GM12872 (cell line): ENCODE measurements around the gene PGD.

Experiments
- CTCF ChIP-seq: IDR thresholded peaks from 3 replicates; pipeline ENCODE4 v1.5.1; 2011; ENCODE audit warnings: low read depth, mild to moderate bottlenecking, low read length, moderate library complexity; ENCODE audit not compliant: insufficient read depth

Gene PGD

DNA sequence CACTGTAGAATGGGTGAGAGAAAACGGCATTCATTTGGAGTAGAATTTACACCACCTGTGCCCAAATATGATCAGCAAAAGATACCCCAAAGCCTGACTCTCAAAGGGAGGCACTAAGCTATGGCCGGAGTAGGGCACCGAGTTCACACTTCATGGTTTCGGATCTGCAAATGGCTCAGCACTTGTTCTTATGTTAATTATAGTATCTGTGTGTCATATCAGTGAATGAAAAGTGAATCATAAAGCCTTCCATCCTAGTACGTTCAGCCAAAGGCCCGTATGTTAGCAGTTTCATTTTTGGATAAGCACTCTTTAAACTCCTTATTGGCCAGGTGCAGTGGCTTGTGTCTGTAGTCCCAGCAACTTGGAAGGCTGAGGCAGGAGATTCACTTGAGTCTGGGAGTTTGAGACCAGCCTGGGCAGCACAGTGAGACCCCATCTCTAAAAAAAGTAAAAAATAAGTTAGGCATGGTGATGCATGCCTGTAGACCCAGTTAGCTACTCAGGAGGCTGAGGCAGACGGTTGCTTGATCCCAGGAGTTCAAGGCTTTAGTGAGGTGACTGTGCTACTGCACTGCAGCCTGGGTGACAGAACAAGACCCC lies 46.0 kb downstream of the PGD start:
- TF ChIP-seq CTCF: no peak

DNA sequence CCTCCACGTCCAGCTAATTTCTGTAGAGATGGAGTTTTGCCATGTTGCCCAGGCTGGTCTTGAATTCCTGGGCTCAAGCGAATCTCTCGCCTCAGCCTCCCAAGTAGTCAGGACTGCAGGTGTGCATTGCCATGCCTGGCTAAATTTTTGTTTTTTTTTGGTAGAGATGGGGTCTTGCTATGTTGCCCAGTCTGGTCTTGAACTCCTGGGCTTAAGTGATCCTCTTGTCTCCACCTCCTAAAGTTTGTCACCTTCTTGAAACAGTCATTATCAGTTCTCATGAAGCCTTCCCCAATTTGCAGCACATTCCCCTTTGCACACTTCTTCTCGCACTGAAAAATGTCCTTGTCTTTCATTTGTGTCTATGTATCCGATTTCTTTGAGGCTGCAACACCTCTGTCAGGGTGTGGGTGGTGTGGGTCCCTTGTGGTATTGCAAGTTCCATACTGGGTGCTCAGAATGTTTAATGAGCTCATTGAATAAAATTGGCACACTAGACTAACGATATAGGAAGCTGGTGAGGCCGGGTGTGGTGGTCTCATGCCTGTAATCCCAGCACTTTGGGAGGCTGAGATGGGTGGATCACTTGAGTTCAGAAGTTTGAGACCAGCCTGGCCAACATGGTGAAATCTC lies 48.0 kb downstream of the PGD start:
- no peak for TF ChIP-seq CTCF

GRCh38 chr1:10449751-10450150 lies 50.9 kb downstream of the PGD start, which contains the start of gene CORT:
CORT (plus strand) TSS chr1:10450031; CDS start chr1:10450224, 193 bp downstream.
- TF ChIP-seq CTCF: no peak

GRCh38 chr1:10450156-10450814 lies 51.4 kb downstream of the PGD start:
- no peak for TF ChIP-seq CTCF

GRCh38 chr1:10450836-10451235 lies 52.0 kb downstream of the PGD start:
- no peak for TF ChIP-seq CTCF

- no peak for TF ChIP-seq CTCF
These were observed 52.4 kb downstream of the PGD start for GRCh38 chr1:10451287-10451686.

DNA sequence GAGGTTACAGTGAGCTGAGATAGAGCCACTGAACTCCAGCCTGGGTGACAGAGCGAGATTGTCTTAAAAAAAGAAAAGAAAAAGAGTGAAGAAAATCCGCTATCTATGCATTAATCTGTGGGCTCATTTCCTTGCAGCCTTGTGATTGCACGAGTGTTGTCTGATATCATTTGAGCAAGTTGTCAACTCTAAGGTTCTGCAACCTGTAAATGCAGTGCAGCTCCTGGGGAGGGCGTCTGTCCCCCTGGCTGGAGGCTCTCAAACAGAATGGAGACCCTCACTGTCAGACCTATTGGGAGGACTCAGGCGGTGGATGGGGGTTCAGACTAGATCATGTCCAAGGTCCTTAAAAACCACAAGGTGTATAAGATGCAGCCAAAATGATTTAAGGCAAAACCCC lies 57.2 kb downstream of the PGD start:
- TF ChIP-seq CTCF: no peak
